ENCODE measurements around the gene PTPRA.

- TF ChIP-seq SIRT6 (IDR thresholded peaks at IDR 0.05; ENCODE audit: low read length) (no peak), POLR2A (IDR thresholded peaks at IDR 0.05; ENCODE audit: control extremely low read depth in 1 of 2, low read depth in 2 of 2, low read length in 2 of 2) (no peak), CTCF (IDR thresholded peaks at IDR 0.05; ENCODE audit: control extremely low read depth in 1 of 3, insufficient read depth in 1 of 3, low read depth in 1 of 3, low read length in 3 of 3) (no peak), SIX5 (IDR thresholded peaks at IDR 0.05; ENCODE audit: low read depth, low read length) (no peak), SIN3A (conservative IDR thresholded peaks at IDR 0.05 in 1 of 2, IDR thresholded peaks at IDR 0.05 in 1 of 2; ENCODE audit: low read depth in 1 of 2, low read length in 2 of 2) (no peak), MAX (IDR thresholded peaks at IDR 0.05) (no peak)
- TF ChIP-seq, protein P1, sequence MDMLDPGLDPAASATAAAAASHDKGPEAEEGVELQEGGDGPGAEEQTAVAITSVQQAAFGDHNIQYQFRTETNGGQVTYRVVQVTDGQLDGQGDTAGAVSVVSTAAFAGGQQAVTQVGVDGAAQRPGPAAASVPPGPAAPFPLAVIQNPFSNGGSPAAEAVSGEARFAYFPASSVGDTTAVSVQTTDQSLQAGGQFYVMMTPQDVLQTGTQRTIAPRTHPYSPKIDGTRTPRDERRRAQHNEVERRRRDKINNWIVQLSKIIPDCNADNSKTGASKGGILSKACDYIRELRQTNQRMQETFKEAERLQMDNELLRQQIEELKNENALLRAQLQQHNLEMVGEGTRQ (IDR thresholded peaks at IDR 0.05; ENCODE audit: low read length): no peak
Observed at GRCh38 chr20:2892376-2892775, 19.1 kb downstream of the PTPRA start.
